ENCODE data around the gene RSPH3. TPM values are rescaled to one million over a fixed set of nuclear protein-coding genes. Genes with fewer than 3 reads are reported as not detected.
"Not testable (repeated sequence)": the region's sequence is repeated elsewhere in the genome, so short reads cannot be mapped to it uniquely, and the experiment has no call there.

RSPH3 gene
- total RNA-seq, 1 experiment from 2014 or later, result 16.6 TPM

GRCh38 chr6:159033160-159034049, 33.4 kb upstream of the RSPH3 start:
- Histone ChIP-seq H3K9me3 (ENCODE audit: insufficient read depth, low read depth) (no peaks in the 10 kb centered on the region), H3F3A (ENCODE audit: insufficient read depth, low read depth) (no peaks in the 10 kb centered on the region), H3K4me1 (replicated peaks; ENCODE audit: insufficient read depth) (no peaks in the 10 kb centered on the region), H3K36me3 (ENCODE audit: low read depth) (no peaks in the 10 kb centered on the region), H4K20me1 (ENCODE audit: insufficient read depth) (no peaks in the 10 kb centered on the region), H3K9me2 (ENCODE audit: insufficient read depth) (no peaks in the 10 kb centered on the region), H2AFZ (no peak overlapping the region), H3K4me3 (no peak overlapping the region), H3K27ac (no peak overlapping the region), H3K79me2 (ENCODE audit: low read depth) (no peaks in the 10 kb centered on the region), H3K27me3 (ENCODE audit: insufficient read depth, low read depth) (no peaks in the 10 kb centered on the region), H3K4me2 (no peak overlapping the region)
- intact Hi-C loops (cut with micrococcal nuclease; ENCODE audit: unreplicated experiment), result no loop called here
- no TSS peak for BruUV-seq (replicated peaks)
- no peak for DNase-seq
- ChIA-PET POLR2A (ENCODE audit: unreplicated experiment) (no interaction called here), CTCF (no interaction called here)
- no peak for TF ChIP-seq EZH2 (IDR thresholded peaks at IDR 0.05; ENCODE audit: low read depth)
- TF ChIP-seq, protein P1, sequence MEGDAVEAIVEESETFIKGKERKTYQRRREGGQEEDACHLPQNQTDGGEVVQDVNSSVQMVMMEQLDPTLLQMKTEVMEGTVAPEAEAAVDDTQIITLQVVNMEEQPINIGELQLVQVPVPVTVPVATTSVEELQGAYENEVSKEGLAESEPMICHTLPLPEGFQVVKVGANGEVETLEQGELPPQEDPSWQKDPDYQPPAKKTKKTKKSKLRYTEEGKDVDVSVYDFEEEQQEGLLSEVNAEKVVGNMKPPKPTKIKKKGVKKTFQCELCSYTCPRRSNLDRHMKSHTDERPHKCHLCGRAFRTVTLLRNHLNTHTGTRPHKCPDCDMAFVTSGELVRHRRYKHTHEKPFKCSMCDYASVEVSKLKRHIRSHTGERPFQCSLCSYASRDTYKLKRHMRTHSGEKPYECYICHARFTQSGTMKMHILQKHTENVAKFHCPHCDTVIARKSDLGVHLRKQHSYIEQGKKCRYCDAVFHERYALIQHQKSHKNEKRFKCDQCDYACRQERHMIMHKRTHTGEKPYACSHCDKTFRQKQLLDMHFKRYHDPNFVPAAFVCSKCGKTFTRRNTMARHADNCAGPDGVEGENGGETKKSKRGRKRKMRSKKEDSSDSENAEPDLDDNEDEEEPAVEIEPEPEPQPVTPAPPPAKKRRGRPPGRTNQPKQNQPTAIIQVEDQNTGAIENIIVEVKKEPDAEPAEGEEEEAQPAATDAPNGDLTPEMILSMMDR (conservative IDR thresholded peaks at IDR 0.05), result no peak

DNA sequence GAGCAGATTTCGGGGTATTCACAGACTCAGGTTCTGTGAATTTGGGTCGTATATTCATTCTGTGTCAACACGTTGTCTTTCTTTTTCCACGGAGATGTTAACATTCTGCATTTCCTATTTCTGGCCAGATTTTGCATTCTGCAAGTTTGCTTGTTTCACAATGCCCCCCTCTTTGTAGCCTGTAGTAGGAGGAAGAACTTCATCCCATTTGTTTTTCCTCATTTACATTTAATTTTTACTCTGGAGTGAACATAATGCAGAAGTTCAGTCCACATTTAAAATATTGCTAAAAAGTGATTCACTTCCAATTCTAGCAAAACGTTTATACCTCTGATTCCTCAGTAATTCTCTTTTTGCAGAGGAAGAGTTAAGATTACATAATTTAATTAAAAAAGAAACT, 31.8 kb upstream of the RSPH3 start:
- DNase-seq, result no peak
- H3K4me1 ChIP-seq (replicated peaks; ENCODE audit: insufficient read depth), result no peaks in the 10 kb centered on the region
- H3K9me3 ChIP-seq (ENCODE audit: insufficient read depth, low read depth), result 0 out of 2 replicates have a peak, but pooled peaks cover 3% of the 10 kb centered on the region
- intact Hi-C loops (cut with micrococcal nuclease; ENCODE audit: unreplicated experiment), result no loop called here
- no peaks in the 10 kb centered on the region for H3K36me3 ChIP-seq (ENCODE audit: low read depth)
- POLR2A ChIA-PET (ENCODE audit: unreplicated experiment), result no interaction called here
- H3K4me3 ChIP-seq, result no peak overlapping the region
- H3K27me3 ChIP-seq (ENCODE audit: insufficient read depth, low read depth), result no peaks in the 10 kb centered on the region
- no peaks in the 10 kb centered on the region for H3K9me2 ChIP-seq (ENCODE audit: insufficient read depth)
- TF ChIP-seq EZH2 (IDR thresholded peaks at IDR 0.05; ENCODE audit: low read depth), result no peak
- TF ChIP-seq, protein P1 (conservative IDR thresholded peaks at IDR 0.05), result no peak
- H3K79me2 ChIP-seq (ENCODE audit: low read depth), result no peaks in the 10 kb centered on the region
- CTCF ChIA-PET, result no interaction called here
- no peak overlapping the region for H2AFZ ChIP-seq
- no peak overlapping the region for H3K4me2 ChIP-seq
- H3F3A ChIP-seq (ENCODE audit: insufficient read depth, low read depth), result no peaks in the 10 kb centered on the region
- no peak overlapping the region for H3K27ac ChIP-seq
- BruUV-seq (replicated peaks), result no TSS peak
- H4K20me1 ChIP-seq (ENCODE audit: insufficient read depth), result no peaks in the 10 kb centered on the region

GRCh38 chr6:159030168-159030567, 30.2 kb upstream of the RSPH3 start:
- CTCF ChIA-PET, result no interaction called here
- H3K9me3 ChIP-seq (ENCODE audit: insufficient read depth, low read depth), result peaks cover 3% of the 10 kb centered on the region; the same call in 1 of the 2 replicates
- H3K4me2 ChIP-seq, result no peak overlapping the region
- no TSS peak for BruUV-seq (replicated peaks)
- intact Hi-C loops (cut with micrococcal nuclease; ENCODE audit: unreplicated experiment), result no loop called here
- no peaks in the 10 kb centered on the region for H3K27me3 ChIP-seq (ENCODE audit: insufficient read depth, low read depth)
- no peak for TF ChIP-seq EZH2 (IDR thresholded peaks at IDR 0.05; ENCODE audit: low read depth)
- TF ChIP-seq, protein P1 (conservative IDR thresholded peaks at IDR 0.05), result no peak
- no peaks in the 10 kb centered on the region for H4K20me1 ChIP-seq (ENCODE audit: insufficient read depth)
- H3K9me2 ChIP-seq (ENCODE audit: insufficient read depth), result no peaks in the 10 kb centered on the region
- POLR2A ChIA-PET (ENCODE audit: unreplicated experiment), result no interaction called here
- H3K4me3 ChIP-seq, result no peak overlapping the region
- no peaks in the 10 kb centered on the region for H3K79me2 ChIP-seq (ENCODE audit: low read depth)
- no peaks in the 10 kb centered on the region for H3F3A ChIP-seq (ENCODE audit: insufficient read depth, low read depth)
- DNase-seq, result no peak
- H3K36me3 ChIP-seq (ENCODE audit: low read depth), result no peaks in the 10 kb centered on the region
- H3K27ac ChIP-seq, result no peak overlapping the region
- no peak overlapping the region for H2AFZ ChIP-seq
- H3K4me1 ChIP-seq (replicated peaks; ENCODE audit: insufficient read depth), result no peaks in the 10 kb centered on the region

GRCh38 chr6:159025224-159025623, 25.2 kb upstream of the RSPH3 start:
- H3K4me2 ChIP-seq; H3K4me1 ChIP-seq (replicated peaks; ENCODE audit: insufficient read depth); CTCF ChIA-PET; BruUV-seq (replicated peaks); H3K27ac ChIP-seq; H3K79me2 ChIP-seq (ENCODE audit: low read depth); H2AFZ ChIP-seq; intact Hi-C loops (cut with micrococcal nuclease; ENCODE audit: unreplicated experiment); H3K9me2 ChIP-seq (ENCODE audit: insufficient read depth); H3K36me3 ChIP-seq (ENCODE audit: low read depth); H3F3A ChIP-seq (ENCODE audit: insufficient read depth, low read depth); H3K4me3 ChIP-seq; DNase-seq; POLR2A ChIA-PET (ENCODE audit: unreplicated experiment); H3K27me3 ChIP-seq (ENCODE audit: insufficient read depth, low read depth); H4K20me1 ChIP-seq (ENCODE audit: insufficient read depth): not testable (repeated sequence)
- peaks cover 15% of the 10 kb centered on the region; the same call in 1 of the 2 replicates for H3K9me3 ChIP-seq (ENCODE audit: insufficient read depth, low read depth)

Data from PC-9 (cell line).